ENCODE data around the gene COMMD1. TPM values are rescaled to one million over a fixed set of nuclear protein-coding genes. Genes with fewer than 3 reads are reported as not detected.

COMMD1 gene
- total RNA-seq, 1 experiment from 2014 or later: 31.7 TPM

DNA sequence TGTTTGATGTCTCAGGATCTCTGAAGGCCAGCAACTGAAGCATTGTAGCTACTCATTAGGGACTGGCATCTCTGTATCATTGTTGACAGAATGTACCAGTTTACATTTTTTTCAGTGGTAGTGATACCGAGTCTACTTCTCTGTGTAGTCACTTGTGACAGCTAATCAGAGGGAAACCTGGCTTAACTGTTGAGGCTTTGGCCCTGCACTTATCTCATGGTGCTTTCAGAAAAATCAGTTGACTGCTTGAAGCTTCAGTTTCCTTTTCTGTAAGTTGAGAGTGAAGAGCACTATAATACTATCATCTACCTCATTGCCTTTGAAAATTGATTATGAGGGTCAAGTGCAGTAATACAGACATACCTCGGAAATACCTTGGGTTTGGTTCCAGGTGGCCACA, 90.0 kb downstream of the COMMD1 start:
- Histone ChIP-seq H3F3A (ENCODE audit: low read length, unreplicated experiment) (no peaks in the 10 kb centered on the region), H4K20me1 (ENCODE audit: low read length) (no peaks in the 10 kb centered on the region), H3K36me3 (ENCODE audit: low read depth, low read length) (no peaks in the 10 kb centered on the region), H3K9ac (ENCODE audit: low read length) (no peak overlapping the region), H3K27me3 (ENCODE audit: low read length) (no peaks in the 10 kb centered on the region), H3K9me3 (ENCODE audit: low read length) (no peaks in the 10 kb centered on the region), H3K4me2 (ENCODE audit: low read length) (no peak overlapping the region), H3K4me1 (ENCODE audit: insufficient read depth, low read length) (no peaks in the 10 kb centered on the region), H3K79me2 (ENCODE audit: low read length) (no peaks in the 10 kb centered on the region), H3K27ac (ENCODE audit: low read length) (no peak overlapping the region), H3K4me3 (ENCODE audit: low read length) (no peak overlapping the region), H2AFZ (ENCODE audit: low read length) (no peak overlapping the region), H3K9me2 (replicated peaks; ENCODE audit: low read length) (no peaks in the 10 kb centered on the region)
- intact Hi-C loops (cut with micrococcal nuclease): no loop called here
- no peak for ATAC-seq
- CTCF ChIA-PET: interaction anchor here (0.6 kb wide), 2 partner anchors 19 to 362 kb away, joined by 3 to 7 read pairs; no protein-coding TSS in a partner anchor
- TF ChIP-seq EZH2phosphoT487 (IDR thresholded peaks at IDR 0.05; ENCODE audit: borderline replicate concordance, low read length): no peak
- no peak for TF ChIP-seq CTCF (conservative IDR thresholded peaks at IDR 0.05; ENCODE audit: low read depth, low read length)
- no peak for TF ChIP-seq EZH2 (IDR thresholded peaks at IDR 0.05; ENCODE audit: low read length, unreplicated experiment)
- no peak for DNase-seq
- no TSS peak for BruUV-seq (replicated peaks)
- POLR2A ChIA-PET (ENCODE audit: unreplicated experiment): interaction anchor here (0.6 kb wide), 1 partner anchor 20 kb away, joined by 3 read pairs; no protein-coding TSS in a partner anchor

DNA sequence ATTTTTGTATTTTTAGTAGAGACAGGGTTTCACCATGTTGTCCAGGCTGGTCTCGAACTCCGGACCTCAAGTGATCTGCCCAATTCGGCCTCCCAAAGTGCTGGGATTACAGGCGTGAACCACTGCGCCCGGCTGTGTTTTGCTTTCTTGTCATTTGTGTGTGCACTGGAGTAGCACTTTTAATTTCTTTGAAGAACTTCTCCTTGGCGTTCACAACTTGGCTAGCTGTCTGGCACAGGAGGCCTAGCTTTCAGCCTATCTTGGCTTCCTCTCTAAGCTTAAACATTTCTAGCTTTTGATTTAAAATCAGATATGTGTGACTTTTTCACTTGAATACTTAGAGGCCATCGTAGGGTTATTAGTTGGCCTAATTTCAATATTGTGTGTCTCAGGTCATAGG, 93.0 kb downstream of the COMMD1 start:
- CTCF ChIA-PET: no interaction called here
- Histone ChIP-seq H3K4me2 (ENCODE audit: low read length) (no peak overlapping the region), H3K9me3 (ENCODE audit: low read length) (no peaks in the 10 kb centered on the region), H3K4me3 (ENCODE audit: low read length) (no peak overlapping the region), H3K9ac (ENCODE audit: low read length) (no peak overlapping the region), H3K79me2 (ENCODE audit: low read length) (no peaks in the 10 kb centered on the region), H4K20me1 (ENCODE audit: low read length) (no peaks in the 10 kb centered on the region), H2AFZ (ENCODE audit: low read length) (no peak overlapping the region), H3K9me2 (replicated peaks; ENCODE audit: low read length) (no peaks in the 10 kb centered on the region), H3K27ac (ENCODE audit: low read length) (no peak overlapping the region), H3F3A (ENCODE audit: low read length, unreplicated experiment) (no peaks in the 10 kb centered on the region), H3K36me3 (ENCODE audit: low read depth, low read length) (no peaks in the 10 kb centered on the region), H3K4me1 (ENCODE audit: insufficient read depth, low read length) (no peaks in the 10 kb centered on the region), H3K27me3 (ENCODE audit: low read length) (no peaks in the 10 kb centered on the region)
- ATAC-seq: no peak
- POLR2A ChIA-PET (ENCODE audit: unreplicated experiment): no interaction called here
- intact Hi-C loops (cut with micrococcal nuclease): no loop called here
- no TSS peak for BruUV-seq (replicated peaks)
- DNase-seq: no peak
- TF ChIP-seq EZH2phosphoT487 (IDR thresholded peaks at IDR 0.05; ENCODE audit: borderline replicate concordance, low read length): no peak
- no peak for TF ChIP-seq EZH2 (IDR thresholded peaks at IDR 0.05; ENCODE audit: low read length, unreplicated experiment)
- no peak for TF ChIP-seq CTCF (conservative IDR thresholded peaks at IDR 0.05; ENCODE audit: low read depth, low read length)

DNA sequence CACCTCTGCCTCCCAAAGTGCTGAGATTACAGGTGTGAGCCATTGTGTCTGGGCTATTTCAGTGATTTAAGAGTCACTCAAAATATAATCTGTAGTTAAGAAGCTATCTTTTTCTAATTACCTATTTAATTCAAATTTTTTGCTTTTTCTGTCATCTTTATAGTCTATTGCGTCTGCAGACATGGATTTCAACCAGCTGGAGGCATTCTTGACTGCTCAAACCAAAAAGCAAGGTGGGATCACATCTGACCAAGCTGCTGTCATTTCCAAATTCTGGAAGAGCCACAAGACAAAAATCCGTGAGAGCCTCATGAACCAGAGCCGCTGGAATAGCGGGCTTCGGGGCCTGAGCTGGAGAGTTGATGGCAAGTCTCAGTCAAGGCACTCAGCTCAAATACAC, 95.1 kb downstream of the COMMD1 start:
- no TSS peak for BruUV-seq (replicated peaks)
- POLR2A ChIA-PET (ENCODE audit: unreplicated experiment): no interaction called here

More for the DNA sequence above, 95.1 kb downstream of the COMMD1 start:
- Histone ChIP-seq H3K4me2 (ENCODE audit: low read length) (no peak overlapping the region), H3K9me3 (ENCODE audit: low read length) (no peaks in the 10 kb centered on the region), H3K9ac (ENCODE audit: low read length) (no peak overlapping the region), H3K27me3 (ENCODE audit: low read length) (no peaks in the 10 kb centered on the region), H3K79me2 (ENCODE audit: low read length) (no peaks in the 10 kb centered on the region), H3K36me3 (ENCODE audit: low read depth, low read length) (no peaks in the 10 kb centered on the region), H4K20me1 (ENCODE audit: low read length) (no peaks in the 10 kb centered on the region), H3K9me2 (replicated peaks; ENCODE audit: low read length) (no peaks in the 10 kb centered on the region), H3K27ac (ENCODE audit: low read length) (no peak overlapping the region), H3F3A (ENCODE audit: low read length, unreplicated experiment) (no peaks in the 10 kb centered on the region), H3K4me1 (ENCODE audit: insufficient read depth, low read length) (no peaks in the 10 kb centered on the region), H2AFZ (ENCODE audit: low read length) (no peak overlapping the region), H3K4me3 (ENCODE audit: low read length) (no peak overlapping the region)
- ATAC-seq: no peak
- TF ChIP-seq EZH2phosphoT487 (IDR thresholded peaks at IDR 0.05; ENCODE audit: borderline replicate concordance, low read length) (no peak), EZH2 (IDR thresholded peaks at IDR 0.05; ENCODE audit: low read length, unreplicated experiment) (no peak), CTCF (conservative IDR thresholded peaks at IDR 0.05; ENCODE audit: low read depth, low read length) (no peak)
- intact Hi-C loops (cut with micrococcal nuclease): no loop called here
- no peak for DNase-seq
- CTCF ChIA-PET: no interaction called here

Data from PC-3 (cell line).